Chondrocyte (in vitro differentiated cells): ENCODE data around the gene DHCR24. TPM values are rescaled to one million over a fixed set of nuclear protein-coding genes. Genes with fewer than 3 reads are reported as not detected.

Experiments used
- DNase-seq: peaks from one replicate; pipeline ENCODE4 v3.0.0; 2021; ENCODE audit warnings: mixed read lengths, low spot score
- H3K27ac Mint-ChIP-seq: one replicate; pipeline ENCODE4 v1.8.0; 2021; ENCODE audit warnings: mild to moderate bottlenecking, moderate library complexity, mixed read lengths; ENCODE audit not compliant: unreplicated experiment
- H3K27me3 Mint-ChIP-seq: 2 replicates; pipeline ENCODE4 v1.8.0; 2021; ENCODE audit warnings: low read depth, mixed read lengths
- H3K36me3 Mint-ChIP-seq: 2 replicates; pipeline ENCODE4 v1.8.0; 2021; ENCODE audit warnings: low read depth, mixed read lengths
- H3K4me1 Mint-ChIP-seq: 2 replicates; pipeline ENCODE4 v1.8.0; 2021; ENCODE audit warnings: low read depth, mild to moderate bottlenecking, mixed read lengths
- H3K4me3 Mint-ChIP-seq: one replicate; pipeline ENCODE4 v1.8.0; 2021; ENCODE audit warnings: mild to moderate bottlenecking, moderate library complexity, mixed read lengths; ENCODE audit not compliant: unreplicated experiment
- H3K9me3 Mint-ChIP-seq: 2 replicates; pipeline ENCODE4 v1.8.0; 2021; ENCODE audit warnings: low read depth, mixed read lengths
- CTCF ChIP-seq: fragments of 200-600 bp; sonication (generic); IDR thresholded peaks from 2 replicates; pipeline ENCODE4 v1.5.0; 2021; ENCODE audit warnings: antibody characterized with exemption, mild to moderate bottlenecking, moderate library complexity
- total RNA-seq: library from RNA; stranded (reverse); gene quantifications from 3 replicates; pipeline ENCODE4 v1.2.1, GENCODE V29; 2021

DHCR24 gene
- total RNA-seq, 1 donor from 2014 or later, result 129 TPM

GRCh38 chr1:54813485-54814125 is 73.4 kb downstream of the DHCR24 start:
- no peaks in the 10 kb centered on the region for H3K36me3 Mint-ChIP-seq
- DNase-seq, result peak; percentile 48
- H3K9me3 Mint-ChIP-seq, result no peaks in the 10 kb centered on the region
- no peaks in the 10 kb centered on the region for H3K4me1 Mint-ChIP-seq
- TF ChIP-seq CTCF, result no peak
- H3K27ac Mint-ChIP-seq, result no peak overlapping the region
- H3K27me3 Mint-ChIP-seq, result peaks cover 4% of the 10 kb centered on the region
- H3K4me3 Mint-ChIP-seq, result no peak overlapping the region

DNA sequence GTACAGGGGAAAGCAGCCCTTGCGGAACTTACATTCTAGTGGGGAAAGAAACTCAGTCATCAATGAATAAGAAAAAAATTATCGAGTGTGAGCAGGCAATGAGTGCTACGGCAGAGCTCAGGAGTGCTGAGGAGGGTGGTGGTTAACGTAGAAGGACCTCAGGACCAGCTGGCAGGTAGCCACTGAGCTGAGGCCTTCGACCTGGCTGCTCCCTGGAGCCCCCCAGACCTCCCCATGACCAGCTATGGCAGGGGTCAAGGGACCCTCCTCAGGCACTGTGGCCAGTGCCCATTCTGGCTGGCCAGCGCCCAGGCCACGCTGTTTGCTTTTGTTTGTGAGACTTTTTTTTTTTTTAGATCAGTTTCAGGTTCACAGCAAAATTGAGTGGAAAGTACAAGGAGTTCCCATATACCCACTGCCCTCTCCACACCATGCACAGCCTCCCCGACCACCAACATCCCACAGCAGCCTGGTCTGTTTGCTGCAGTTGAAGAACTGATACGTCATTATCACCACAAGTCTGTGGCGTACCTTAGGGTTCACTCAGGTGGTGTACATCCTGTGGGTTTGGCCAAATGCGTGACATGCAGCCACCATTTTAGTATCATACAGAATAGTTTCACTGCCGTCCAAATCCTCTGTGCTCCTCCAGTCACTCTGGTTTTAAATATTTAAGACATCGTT is 74.1 kb downstream of the DHCR24 start:
- TF ChIP-seq CTCF, result no peak
- no peak overlapping the region for H3K4me3 Mint-ChIP-seq
- no peaks in the 10 kb centered on the region for H3K4me1 Mint-ChIP-seq
- peaks cover 4% of the 10 kb centered on the region for H3K27me3 Mint-ChIP-seq
- DNase-seq, result peak; percentile 51
- H3K36me3 Mint-ChIP-seq, result no peaks in the 10 kb centered on the region
- H3K9me3 Mint-ChIP-seq, result no peaks in the 10 kb centered on the region
- H3K27ac Mint-ChIP-seq, result no peak overlapping the region

DNA sequence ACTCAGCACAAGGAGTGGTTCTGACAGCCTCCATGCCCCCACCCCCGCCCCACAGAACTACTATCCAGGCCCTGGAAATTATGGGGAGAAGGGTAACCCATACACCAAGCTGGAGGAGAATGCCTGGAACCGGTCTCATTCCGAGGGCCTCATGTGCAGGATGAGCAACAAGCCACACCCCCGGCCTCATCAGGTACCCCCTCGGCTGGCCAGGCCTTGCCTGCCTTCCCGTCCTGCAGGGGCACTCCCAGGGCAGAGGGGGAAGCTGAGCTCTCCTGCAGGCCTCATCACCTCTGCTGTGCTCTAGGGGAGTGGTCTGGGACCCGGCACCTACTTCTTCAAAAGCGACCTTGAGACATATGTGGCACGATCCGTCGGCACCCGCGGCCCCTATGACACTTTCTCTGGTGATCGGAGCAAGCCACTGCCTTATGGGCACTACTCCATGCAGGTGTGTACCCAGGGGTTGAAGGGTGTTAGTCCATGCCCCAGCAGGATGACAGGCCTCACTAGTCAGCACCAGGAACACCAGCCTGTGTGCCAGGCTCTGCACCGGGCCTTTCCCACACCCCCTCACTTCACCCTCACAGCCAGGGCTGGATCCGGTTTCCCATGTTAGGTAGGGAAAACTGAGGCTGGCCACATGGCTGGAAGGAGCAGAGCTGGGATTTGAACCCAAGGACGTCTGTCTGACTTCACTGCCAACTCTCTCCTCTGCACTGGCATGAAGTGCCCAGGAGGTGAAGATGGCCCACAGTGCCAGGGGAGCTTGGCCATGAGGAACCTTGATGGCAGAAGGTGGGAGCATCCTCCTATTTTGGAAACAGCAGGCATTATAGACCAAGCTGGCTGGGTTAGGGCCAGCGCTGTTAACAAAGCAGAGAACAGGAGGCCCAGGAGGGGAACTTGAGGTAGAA is 75.0 kb downstream of the DHCR24 start:
- DNase-seq, result peak; percentile 59
- no peak for TF ChIP-seq CTCF
- H3K4me3 Mint-ChIP-seq, result no peak overlapping the region
- no peaks in the 10 kb centered on the region for H3K4me1 Mint-ChIP-seq
- no peaks in the 10 kb centered on the region for H3K36me3 Mint-ChIP-seq
- peaks cover 4% of the 10 kb centered on the region for H3K27me3 Mint-ChIP-seq
- no peaks in the 10 kb centered on the region for H3K9me3 Mint-ChIP-seq
- no peak overlapping the region for H3K27ac Mint-ChIP-seq

DNA sequence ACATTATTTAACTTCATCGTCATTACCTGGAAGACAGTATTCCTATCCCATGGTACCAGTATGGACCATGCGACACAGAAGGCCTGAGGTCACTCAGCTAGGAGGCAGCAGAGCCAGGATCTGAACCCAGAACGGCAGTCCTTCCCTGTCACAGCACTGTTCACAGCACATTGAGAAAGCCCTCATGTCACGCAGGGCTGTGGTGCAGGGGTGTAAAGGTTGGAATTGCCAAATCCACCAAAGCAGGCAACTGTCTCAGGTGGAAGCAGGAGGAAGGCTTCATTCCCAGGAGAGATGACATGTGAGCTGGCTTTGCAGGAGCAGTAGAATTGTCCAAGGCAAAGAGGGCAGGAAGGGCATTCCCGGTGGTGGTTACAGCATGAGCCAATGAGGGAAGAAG is 75.9 kb downstream of the DHCR24 start:
- DNase-seq, result peak; percentile 13

More for the DNA sequence above, 75.9 kb downstream of the DHCR24 start:
- Mint-ChIP-seq H3K27ac (no peak overlapping the region), H3K9me3 (no peaks in the 10 kb centered on the region), H3K27me3 (no peaks in the 10 kb centered on the region), H3K4me1 (no peaks in the 10 kb centered on the region), H3K4me3 (no peak overlapping the region), H3K36me3 (no peaks in the 10 kb centered on the region)
- TF ChIP-seq CTCF, result no peak
